GM18909 (cell line): ENCODE measurements around the gene LPP.

ENCODE experiments used
- ATAC-seq: cut with Tn5 transposase; IDR thresholded peaks from one replicate; pipeline ENCODE4 v1.9.1; 2021; ENCODE audit warnings: mild to moderate bottlenecking; ENCODE audit not compliant: unreplicated experiment, poor library complexity

LPP gene

DNA sequence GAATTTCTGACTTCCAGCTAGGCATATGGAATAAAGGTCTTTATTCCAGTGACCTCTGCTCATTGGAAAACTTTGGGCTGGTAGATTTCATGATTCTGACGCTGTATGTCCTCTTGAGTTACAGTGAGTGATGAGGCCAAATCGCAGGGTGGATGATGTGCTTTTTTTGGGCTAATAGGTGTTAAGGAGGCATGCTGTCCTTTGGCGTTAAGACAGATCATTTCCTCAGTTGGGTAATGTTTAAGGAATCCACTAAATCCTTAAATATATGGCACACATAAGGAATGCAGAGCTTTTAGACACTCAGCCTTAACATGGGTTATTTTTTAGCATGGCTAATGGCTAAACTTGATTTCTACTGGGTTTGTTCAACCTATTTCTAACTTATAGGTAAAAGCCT is 87.9 kb downstream of the LPP start:
- ATAC-seq, result no peak

DNA sequence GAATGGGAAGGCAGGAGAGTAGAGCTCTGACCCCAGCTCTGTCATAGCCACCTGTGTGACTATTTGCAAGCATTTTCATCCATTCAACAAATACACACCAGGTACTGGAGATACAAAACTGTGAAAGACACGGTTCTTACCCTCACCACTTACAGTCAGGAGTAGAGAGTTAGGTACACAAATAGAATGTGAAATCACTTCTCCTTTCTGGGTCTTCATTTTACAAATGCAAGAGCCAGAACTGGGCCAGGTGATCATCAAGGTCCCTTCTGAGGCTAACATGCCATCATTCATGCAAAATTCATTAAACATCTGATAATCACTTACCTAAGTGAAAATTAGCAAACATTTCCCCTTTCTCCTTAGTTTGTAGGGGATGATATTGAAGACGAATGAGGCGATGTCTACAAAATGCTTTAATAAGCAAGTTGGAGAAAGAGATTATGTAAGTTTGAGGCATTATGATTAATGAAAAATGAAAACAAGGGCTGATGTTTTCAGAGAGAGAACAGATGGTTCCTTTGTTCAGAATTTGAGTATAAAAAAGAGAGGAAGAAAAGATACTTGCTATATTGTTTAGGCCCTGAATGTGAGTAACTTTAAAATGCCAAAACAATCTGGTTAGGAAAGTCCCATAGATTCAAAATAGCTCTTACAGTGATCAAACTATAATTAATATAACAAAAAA is 88.6 kb downstream of the LPP start:
- no peak for ATAC-seq

DNA sequence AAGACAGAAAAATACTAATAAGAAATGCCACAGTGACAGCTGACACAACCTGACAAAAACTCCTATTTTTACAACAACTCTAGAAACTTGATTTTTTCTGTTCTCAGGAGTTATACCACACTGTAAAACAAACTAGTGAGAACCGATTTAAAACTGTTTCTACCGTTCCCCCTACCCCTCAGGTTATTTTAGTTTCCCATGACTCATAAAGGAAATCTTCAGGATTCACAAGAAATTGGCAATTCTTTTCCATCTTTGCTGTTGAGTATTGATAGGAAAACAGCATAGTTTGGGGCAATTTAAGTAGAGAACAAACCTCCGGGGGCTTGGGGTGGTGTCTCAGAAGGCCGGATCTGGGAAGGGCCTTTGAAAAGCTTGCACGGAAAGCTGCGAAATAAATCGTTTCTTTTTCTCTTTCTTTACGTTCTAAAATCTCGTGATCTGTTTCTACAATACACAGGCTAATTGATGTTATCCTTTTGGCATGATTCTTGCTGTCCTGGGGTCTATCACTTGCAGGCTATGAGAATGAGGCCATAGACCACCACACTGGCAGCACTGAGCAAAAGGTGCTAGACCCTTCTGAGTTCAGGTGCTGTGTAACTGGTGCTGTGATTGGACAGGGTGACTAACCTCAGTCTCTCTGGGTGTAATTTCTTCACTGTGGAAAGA is 89.3 kb downstream of the LPP start:
- ATAC-seq, result no peak

DNA sequence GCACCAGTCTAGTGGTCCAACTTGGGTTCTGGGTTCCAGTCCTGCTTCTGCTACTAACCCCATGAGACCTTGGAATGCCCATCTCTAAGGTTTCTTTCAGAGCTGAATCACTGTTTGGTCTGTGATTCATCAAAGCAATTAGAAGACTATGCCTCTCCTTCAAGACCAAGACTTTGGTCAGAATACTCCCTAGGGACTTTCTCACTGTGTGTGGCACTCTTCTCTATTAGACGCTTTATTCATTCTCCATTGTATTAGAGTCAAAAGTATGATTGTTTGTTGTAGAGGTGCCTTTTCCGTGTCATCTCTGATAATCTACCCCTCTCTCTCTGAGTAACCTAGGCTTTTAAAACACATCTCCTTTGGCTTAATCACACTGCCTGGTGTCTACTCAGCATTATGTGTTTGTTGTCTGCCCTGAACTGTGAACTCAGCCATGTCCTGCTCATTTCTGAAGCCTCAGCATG is 90.5 kb downstream of the LPP start:
- no peak for ATAC-seq

DNA sequence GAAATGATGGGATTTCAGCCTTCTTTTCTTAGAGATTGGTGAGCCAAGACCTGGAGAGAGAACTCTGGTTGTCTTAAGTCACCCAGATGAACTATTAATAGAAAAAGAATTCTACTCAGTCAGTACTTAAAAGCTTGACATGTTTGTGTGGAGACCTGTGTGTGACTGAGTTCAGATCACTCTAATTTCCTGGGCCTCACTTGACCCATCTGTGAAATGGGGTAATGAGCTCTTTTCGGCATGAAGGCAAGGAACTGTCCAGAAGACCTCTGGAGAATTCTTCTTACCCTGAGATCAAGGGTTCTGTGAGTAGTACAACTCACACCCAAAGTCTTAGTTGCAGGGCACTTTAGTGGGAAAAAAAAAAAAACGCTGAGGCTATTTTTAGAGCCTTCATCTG is 92.9 kb downstream of the LPP start:
- ATAC-seq, result no peak

DNA sequence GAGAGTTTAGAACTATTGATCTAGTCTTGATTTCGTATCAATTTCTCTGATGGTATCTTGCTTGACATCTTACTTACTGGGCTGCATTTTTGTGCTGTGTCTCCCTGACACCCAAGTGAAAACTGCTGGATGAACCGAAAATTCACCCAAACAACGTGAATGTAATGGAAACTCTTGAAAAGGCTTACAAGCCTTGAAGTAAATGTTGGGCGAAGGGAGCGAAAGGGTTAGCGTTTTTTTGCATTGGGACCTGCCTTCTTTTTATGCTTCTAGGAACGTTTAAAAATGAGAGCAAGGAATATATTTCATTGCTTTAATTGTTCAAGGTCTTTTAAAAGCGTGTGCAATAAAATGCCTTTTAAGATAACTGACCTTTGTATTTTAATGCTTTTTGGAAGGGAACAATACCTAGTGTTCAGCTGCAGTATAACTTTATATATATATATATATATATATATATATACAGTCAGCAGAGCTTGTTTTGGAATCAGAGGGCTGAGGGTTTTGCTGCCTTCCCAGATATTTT is 94.1 kb downstream of the LPP start:
- no peak for ATAC-seq

DNA sequence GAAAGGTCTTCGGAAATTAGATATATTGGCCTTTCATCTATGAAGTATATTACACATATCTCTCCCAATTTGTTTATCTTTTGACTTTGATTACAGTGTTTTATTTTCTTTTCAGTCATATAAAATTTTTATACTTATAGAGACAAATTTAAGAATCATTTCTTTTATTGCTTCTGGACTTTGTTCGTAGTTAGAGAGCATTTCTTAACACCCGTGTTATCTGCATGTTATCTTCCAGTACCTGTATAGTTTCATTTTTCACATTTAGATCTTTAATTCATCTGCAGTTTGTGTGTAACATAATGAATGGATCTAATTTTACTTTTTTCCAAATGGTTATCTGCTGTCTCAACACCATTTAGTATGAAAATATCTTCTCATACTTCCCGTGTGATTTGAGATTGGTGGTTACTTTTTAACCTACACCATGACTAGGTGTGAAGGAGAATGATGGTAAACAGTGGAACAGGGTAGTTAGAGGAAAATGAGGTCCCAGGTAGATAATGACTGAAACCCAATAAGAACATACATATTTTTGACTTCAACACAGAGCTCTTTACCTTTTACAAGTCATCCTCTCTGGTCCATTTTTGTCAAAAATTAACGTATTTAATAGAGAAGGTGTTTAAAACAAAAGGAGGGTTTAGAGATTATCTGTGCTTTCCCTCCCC is 99.3 kb downstream of the LPP start:
- ATAC-seq, result no peak

DNA sequence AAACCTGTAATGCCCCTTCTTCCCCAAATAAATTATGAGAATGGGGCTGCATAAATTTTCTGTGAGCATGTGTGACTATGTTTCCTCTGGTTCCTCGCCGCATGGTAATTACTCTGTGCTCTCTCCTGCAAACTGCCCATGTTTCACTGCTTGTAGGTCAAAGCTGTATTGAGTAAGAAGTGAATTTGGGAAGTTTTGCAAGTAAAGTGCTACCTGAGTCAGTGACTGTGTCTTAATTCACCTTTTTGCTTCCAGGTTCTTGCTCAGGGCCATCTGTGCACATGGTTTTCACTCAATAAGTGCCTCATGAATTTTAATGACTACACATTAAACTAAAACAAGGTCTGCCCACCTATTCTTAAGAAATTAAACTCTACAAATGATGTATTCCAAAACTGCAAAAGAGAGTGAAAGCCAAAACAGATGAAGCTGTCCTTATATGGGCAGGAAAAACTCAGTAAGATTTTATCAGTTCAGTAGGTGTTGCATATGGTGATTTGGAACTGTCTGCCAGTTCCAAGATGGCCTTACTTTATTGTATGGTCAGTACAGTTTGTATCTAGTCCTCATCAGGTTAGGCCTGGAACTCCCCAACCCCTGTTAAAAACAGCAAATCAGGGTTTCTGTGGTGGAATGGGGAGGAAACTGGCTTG is 100.0 kb downstream of the LPP start:
- no peak for ATAC-seq

DNA sequence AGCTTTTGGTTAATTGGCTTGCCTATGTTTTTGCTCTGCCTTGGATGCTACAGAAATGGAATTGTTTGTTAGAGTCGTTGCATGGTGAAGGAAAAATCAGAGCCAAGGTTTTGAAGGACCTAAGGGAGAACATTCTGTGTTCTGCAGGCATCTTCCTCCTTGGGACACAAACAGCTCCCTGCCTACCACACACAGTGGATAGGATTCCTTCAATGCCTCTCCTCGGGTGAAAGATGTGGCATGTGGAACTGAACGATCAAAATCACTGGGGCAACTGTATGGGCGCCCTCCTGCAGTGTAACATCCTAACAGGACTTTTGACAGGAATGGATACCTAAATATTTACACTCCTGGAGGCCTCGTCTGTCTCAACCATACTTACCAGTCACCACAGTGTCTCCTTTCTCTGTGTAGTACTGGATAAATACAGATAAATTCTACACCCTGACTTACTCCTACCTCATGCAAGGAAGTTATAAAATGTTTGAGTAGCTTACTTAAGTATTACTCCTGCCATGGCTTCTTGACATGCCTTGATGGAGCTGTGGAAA is 100.6 kb downstream of the LPP start:
- ATAC-seq, result no peak

DNA sequence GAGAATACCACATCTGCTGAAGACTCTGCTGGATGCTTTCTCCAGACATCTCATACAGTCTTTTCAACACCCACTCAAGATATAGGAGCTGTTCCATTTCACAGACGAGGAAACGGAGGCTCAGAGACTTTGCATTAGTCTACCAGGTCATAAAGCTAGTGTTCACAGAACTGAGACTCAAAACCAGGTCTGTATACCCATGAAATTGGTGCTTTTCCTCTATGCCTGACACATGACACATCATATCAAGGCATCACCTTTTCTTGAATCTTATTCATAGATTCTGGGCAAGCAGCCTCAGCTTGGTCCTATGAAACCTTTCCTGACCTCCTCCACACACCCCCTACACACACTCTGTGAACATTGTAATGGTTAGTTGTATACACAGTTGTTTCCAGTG is 101.2 kb downstream of the LPP start:
- no peak for ATAC-seq

DNA sequence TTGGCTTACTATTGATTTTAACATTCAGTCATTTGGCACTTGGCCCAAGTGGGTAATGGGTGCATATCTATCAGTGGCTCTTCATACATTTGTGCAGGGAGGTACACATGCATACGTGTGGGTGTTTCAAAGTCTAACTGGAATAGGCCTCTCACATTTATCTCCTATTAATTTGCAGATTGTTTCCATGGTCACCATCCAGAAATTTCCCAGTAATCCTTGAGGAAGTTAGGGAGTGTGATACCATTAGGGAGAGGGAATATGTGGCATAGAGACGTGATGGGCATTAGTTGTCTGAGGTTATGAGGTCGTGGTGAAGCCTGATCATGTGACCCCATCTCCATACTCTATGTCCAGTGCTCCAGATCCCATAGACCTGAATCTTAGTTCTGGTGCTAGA is 102.8 kb downstream of the LPP start:
- no peak for ATAC-seq

DNA sequence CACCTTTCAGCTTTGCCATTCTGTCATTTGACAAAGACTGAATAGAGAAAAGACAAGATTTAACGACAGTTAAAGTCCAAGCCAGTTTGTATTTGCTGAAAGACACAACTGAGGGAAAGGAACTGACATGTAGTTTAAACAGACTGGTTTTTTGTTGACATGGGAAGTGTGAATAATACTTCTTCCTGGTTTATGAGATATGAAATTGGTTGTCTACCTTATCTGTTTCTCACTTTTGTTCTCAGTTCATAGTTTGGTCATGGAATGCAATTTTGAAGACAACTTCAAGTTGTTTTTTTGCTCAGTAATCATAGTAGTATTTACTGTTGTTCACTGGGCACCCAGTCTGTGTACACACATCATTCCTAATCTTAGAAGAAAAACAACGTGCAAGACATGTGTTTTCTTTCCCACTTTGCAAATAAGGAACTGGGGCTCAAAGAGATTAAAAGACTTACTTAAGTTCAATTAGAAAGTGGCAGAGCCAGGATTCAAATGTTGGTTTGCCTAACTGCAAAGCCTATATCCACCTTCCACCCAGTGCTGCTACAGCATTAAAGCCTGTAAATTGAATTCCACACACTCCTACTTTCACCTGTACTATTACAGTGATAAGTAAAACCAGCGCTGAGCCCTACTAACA is 103.5 kb downstream of the LPP start:
- ATAC-seq, result no peak

DNA sequence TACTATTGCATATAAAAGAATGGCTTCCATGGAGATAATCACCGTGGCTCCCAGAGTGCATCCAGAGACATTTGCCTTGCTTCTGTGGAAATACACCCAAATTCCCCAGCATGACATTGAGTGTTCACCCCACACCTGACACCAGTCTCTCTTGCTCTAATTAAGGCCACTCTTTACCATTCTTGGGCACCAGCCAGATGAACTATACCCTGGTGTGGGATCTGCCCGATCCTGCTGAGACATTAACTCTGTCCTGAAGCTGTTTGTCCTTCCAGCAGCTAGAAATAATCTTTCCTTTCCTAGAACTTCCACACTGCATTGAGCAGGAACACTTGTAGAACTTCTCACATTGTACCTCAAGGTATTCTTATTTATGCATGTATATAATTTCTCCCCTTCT is 105.2 kb downstream of the LPP start:
- no peak for ATAC-seq

DNA sequence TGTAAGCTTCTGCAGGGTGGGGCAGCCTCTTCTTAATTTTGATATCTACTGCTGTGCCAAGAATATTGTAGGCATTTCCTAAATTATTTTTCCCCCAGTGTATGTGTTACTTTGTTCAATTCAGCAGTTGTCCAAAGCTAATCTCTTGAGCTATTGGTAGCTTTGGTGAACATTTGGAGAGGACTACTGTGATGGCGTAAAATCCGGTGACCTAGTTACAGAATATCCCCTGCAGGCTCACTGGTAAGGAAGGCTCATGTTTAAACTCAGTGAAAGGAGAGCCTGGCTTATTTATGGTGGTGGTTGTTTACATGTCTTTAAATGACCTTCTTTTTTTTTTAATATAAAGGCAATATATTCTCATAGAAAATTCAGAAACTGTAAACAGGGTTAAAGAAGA is 105.6 kb downstream of the LPP start:
- ATAC-seq, result no peak

DNA sequence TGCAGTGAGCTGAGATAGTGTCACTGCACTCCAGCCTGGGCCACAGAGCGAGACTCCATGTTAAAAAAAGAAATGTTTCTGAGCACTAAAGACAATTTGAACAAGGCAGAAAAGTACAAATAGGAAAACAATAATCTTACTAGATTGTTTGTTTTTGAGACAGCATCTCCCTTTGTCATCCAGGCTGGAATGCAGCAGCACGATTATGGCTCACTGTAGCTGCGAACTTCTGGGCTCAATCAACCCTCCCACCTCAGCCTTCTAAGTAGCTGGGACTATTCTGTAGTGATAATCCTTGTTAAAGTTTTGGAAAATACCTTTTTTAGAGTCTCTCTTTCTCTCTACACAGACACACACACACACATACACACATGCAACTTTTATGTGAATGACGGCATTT is 107.1 kb downstream of the LPP start:
- ATAC-seq, result no peak

DNA sequence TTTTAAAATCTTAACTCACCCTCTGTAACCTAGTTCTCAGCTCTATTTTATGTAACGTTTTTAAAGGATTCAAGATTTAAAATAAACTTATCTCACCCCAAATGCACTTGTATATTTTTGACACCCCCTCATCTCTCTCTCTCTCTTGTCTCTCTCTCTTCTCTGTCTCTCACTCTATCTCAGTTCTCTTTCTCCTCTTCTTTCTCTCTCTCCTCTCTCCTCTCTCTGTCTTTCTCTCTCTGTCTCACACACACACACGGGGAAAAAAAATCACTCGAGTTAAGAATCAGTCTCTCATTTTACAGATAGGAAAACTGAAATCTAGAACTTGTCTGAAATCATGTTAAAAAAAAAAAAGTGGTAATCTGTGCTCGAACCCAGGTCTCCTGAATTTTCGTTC is 108.5 kb downstream of the LPP start:
- ATAC-seq, result no peak

DNA sequence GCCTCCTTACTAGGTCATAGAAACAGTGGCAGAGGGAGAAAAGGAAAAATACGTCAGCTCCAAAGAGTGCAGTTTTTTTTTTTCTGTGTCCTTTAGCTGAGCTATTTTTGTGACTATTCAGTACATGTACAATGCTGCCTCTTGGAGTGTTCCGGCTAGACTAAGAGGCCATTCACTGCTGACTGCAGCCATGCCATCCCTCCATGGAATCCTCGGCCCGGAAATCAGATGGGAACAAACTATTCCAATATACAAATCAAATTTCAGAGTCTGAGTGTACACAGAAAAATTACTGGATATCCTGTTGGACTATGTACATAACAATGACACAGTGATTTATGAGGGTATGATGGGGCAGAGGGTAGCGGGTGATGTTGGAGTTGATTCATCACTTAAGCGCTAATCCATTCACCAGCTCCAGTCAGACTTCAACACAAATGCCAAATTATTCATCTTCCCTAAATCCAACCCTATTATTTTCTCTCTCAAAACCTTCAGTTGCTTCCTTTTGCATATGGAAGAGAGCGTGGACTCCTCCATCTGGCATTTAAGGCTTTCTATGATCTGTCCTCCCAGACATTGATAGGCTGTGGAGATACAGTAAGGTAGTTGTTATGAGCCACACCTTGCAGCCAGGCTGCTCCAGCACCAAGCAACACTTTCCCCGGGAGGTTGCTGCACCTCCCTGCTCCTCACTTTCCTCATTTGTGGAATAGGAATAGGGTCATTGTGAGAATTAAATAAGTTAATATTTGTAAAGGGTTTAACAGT is 109.1 kb downstream of the LPP start:
- no peak for ATAC-seq

DNA sequence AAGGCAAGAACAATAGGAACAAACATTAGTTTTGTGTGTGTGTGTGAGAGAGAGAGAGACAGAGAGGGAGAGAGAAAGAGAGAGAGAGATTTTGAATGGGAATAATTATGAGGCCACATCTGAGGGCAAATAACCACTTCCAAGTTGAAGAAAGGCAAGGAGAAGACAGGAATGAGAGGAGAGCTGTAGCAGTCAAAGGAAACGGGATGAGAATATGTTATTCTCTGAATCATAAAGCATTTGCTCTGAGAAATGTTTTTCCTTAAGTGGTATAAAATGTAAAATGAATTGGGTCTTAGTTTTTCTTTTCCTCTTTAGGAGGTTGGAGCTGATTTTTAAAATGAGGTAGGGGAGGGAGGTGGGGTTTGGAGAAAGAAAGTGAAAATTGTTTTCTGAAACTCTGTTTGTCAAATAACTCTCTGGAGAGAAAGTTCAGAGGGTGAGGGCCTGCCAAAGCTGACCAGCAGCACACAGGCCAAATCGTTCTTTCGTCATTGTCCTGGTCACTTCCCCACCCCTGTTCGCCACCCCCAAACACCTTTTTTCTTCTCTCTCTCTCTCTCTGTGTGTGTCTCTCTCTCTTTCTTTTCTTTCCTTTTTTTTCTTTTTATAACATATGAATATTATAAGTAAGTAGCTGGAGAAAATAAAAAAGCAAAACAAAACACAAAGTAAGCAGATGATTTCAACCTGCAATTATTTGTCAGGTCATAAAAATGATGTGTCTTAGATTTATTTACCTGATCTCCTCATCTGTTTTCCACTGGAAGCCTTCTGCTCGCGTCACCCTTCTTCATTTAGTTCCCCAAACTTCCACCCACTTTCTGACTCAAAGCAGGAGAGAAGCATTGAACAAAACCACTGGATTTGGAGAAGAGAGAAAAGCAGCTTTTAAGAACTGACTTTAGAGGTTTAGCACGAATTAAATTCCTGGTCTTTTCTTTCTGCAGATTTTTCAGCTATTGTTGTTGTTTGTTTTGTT is 110.6 kb downstream of the LPP start:
- no peak for ATAC-seq
